Adrenal gland (tissue), 5 donors: Measurements from ENCODE around the gene NDUFB2.

ENCODE experiments used
- POLR2A ChIP-seq, 2 donors: fragments of 450-650 bp; IDR thresholded peaks; one replicate each; pipeline ENCODE4 v1.6.1; 2017; ENCODE audit warnings: antibody characterized with exemption in 2 of 2, mild to moderate bottlenecking in 2 of 2, moderate library complexity in 1 of 2
- TF ChIP-seq, protein P1 (sequence below), 6 experiments: fragments of 450-650 bp in 4 of 6; fragments of 200-600 bp in 2 of 6; sonication (generic) in 1 of 6; IDR thresholded peaks; 1 replicate in 5 of 6; 2 replicates in 1 of 6; pipeline versions ENCODE4 v1.5.1 to v1.8.0; 2016 to 2021; ENCODE audit warnings: antibody characterized with exemption in 6 of 6, mild to moderate bottlenecking in 2 of 6, moderate library complexity in 1 of 6
- donor health status: DM: no; HTN: no; CAD: no.

- TF ChIP-seq, protein P1, sequence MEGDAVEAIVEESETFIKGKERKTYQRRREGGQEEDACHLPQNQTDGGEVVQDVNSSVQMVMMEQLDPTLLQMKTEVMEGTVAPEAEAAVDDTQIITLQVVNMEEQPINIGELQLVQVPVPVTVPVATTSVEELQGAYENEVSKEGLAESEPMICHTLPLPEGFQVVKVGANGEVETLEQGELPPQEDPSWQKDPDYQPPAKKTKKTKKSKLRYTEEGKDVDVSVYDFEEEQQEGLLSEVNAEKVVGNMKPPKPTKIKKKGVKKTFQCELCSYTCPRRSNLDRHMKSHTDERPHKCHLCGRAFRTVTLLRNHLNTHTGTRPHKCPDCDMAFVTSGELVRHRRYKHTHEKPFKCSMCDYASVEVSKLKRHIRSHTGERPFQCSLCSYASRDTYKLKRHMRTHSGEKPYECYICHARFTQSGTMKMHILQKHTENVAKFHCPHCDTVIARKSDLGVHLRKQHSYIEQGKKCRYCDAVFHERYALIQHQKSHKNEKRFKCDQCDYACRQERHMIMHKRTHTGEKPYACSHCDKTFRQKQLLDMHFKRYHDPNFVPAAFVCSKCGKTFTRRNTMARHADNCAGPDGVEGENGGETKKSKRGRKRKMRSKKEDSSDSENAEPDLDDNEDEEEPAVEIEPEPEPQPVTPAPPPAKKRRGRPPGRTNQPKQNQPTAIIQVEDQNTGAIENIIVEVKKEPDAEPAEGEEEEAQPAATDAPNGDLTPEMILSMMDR (IDR thresholded peaks at IDR 0.05), result no peak
- no peak for TF ChIP-seq POLR2A (IDR thresholded peaks at IDR 0.05)
These were observed 22.7 kb upstream of the NDUFB2 start for GRCh38 chr7:140673774-140674155.
